ENCODE measurements around the gene BICD2. TPM values are rescaled to one million over a fixed set of nuclear protein-coding genes. Genes with fewer than 3 reads are reported as not detected.

BICD2 gene
- total RNA-seq, 1 experiment from 2014 or later = 40.6 TPM

- ChIA-PET CTCF (no interaction called here), POLR2A (ENCODE audit: unreplicated experiment) (no interaction called here)
- no peak for TF ChIP-seq EZH2 (IDR thresholded peaks at IDR 0.05; ENCODE audit: low read depth)
- no peak for TF ChIP-seq CTCF (conservative IDR thresholded peaks at IDR 0.05)
- Histone ChIP-seq H3K4me1 (replicated peaks; ENCODE audit: insufficient read depth) (no peaks in the 10 kb centered on the region), H3K4me2 (no peak overlapping the region), H3K36me3 (ENCODE audit: low read depth) (0 out of 2 replicates have a peak, but pooled peaks cover 19% of the 10 kb centered on the region), H2AFZ (no peak overlapping the region), H3K79me2 (ENCODE audit: low read depth) (peaks cover 70% of the 10 kb centered on the region), H3K9me3 (ENCODE audit: insufficient read depth, low read depth) (no peaks in the 10 kb centered on the region), H3K9me2 (ENCODE audit: insufficient read depth) (no peaks in the 10 kb centered on the region), H3K27me3 (ENCODE audit: insufficient read depth, low read depth) (no peaks in the 10 kb centered on the region), H3K4me3 (no peak overlapping the region), H4K20me1 (ENCODE audit: insufficient read depth) (peaks cover 62% of the 10 kb centered on the region), H3F3A (ENCODE audit: insufficient read depth, low read depth) (no peaks in the 10 kb centered on the region), H3K27ac (no peak overlapping the region)
- DNase-seq = no peak
- no TSS peak for BruUV-seq (replicated peaks)
- intact Hi-C loops (cut with micrococcal nuclease; ENCODE audit: unreplicated experiment) = no loop called here
Measured at GRCh38 chr9:92661743-92662142, 102.9 kb downstream of the BICD2 start.

Other genes starting within 250 kb of the BICD2 start
- gene ECM2, start 228.8 kb downstream of the BICD2 start, total RNA-seq (2021) = 1.9 and 3.1 TPM in 2 replicates
- 12.3 TPM in 2 replicates for gene IPPK, start 94.7 kb downstream of the BICD2 start, total RNA-seq (2021)
- gene ZNF484, start 113.2 kb upstream of the BICD2 start, total RNA-seq (2021) = 8.4 and 10.8 TPM in 2 replicates
- 84.9 and 89.0 TPM in 2 replicates for gene FGD3, start 182.7 kb upstream of the BICD2 start, total RNA-seq (2021)

All from PC-9 (cell line).